DOHH2 (cell line): ENCODE measurements around the gene QKI.
"Not testable (repeated sequence)": the region's sequence is repeated elsewhere in the genome, so short reads cannot be mapped to it uniquely, and the experiment has no call there.

ENCODE experiments used
- H3F3A ChIP-seq: fragments of 200-600 bp; sonication (generic), shearing (Covaris generic); 2 replicates; pipeline ENCODE4 v1.6.0; 2016; ENCODE audit warnings: antibody characterized with exemption, mild to moderate bottlenecking; ENCODE audit not compliant: control insufficient read depth, insufficient read depth
- H3K27ac ChIP-seq: fragments of 200-600 bp; sonication (generic); 2 replicates; pipeline ENCODE4 v1.5.1; 2014; ENCODE audit warnings: low read depth, mild to moderate bottlenecking, low read length, moderate library complexity
- H3K27me3 ChIP-seq: fragments of 200-600 bp; sonication (generic); 2 replicates; pipeline ENCODE4 v1.6.1; 2014; ENCODE audit warnings: mild to moderate bottlenecking, low read length, mixed read lengths; ENCODE audit not compliant: control insufficient read depth
- H3K36me3 ChIP-seq: fragments of 200-600 bp; sonication (generic); 2 replicates; pipeline ENCODE4 v1.6.1; 2014; ENCODE audit warnings: mild to moderate bottlenecking, low read length, moderate library complexity, mixed read lengths; ENCODE audit not compliant: control insufficient read depth
- H3K4me1 ChIP-seq: fragments of 200-600 bp; sonication (generic); 2 replicates; pipeline ENCODE4 v1.6.1; 2014; ENCODE audit warnings: mild to moderate bottlenecking, low read length, mixed read lengths; ENCODE audit not compliant: control insufficient read depth
- H3K4me2 ChIP-seq: fragments of 200-600 bp; sonication (generic); 2 replicates; pipeline ENCODE4 v1.6.0; 2014; ENCODE audit warnings: mild to moderate bottlenecking, low read length, moderate library complexity
- H3K4me3 ChIP-seq: fragments of 200-600 bp; sonication (generic); 2 replicates; pipeline ENCODE4 v1.5.1; 2014; ENCODE audit warnings: mild to moderate bottlenecking, low read length, mixed read lengths
- H3K79me2 ChIP-seq: fragments of 200-600 bp; sonication (generic); 2 replicates; pipeline ENCODE4 v1.6.1; 2014; ENCODE audit warnings: mild to moderate bottlenecking, low read length, mixed read lengths; ENCODE audit not compliant: control insufficient read depth
- H3K9me2 ChIP-seq: fragments of 200-600 bp; sonication (generic); replicated peaks from 2 replicates; pipeline ENCODE4 v1.6.1; 2014; ENCODE audit warnings: mild to moderate bottlenecking, low read length, mixed read lengths; ENCODE audit not compliant: control insufficient read depth
- H3K9me3 ChIP-seq: fragments of 200-600 bp; sonication (generic); 2 replicates; pipeline ENCODE4 v1.6.1; 2014; ENCODE audit warnings: antibody characterized with exemption, low read length, mixed read lengths; ENCODE audit not compliant: control insufficient read depth, insufficient read depth
- H4K20me1 ChIP-seq: fragments of 200-600 bp; sonication (generic); 2 replicates; pipeline ENCODE4 v1.6.0; 2014; ENCODE audit warnings: low read depth, mild to moderate bottlenecking, antibody characterized with exemption, low read length, moderate library complexity; ENCODE audit not compliant: control insufficient read depth, insufficient read depth
- CTCF ChIP-seq: fragments of 200-600 bp; sonication (generic); IDR thresholded peaks from one replicate; pipeline ENCODE4 v1.5.1; 2014; ENCODE audit warnings: antibody characterized with exemption, mild to moderate bottlenecking, low read depth, low read length; ENCODE audit not compliant: poor library complexity, severe bottlenecking
- EZH2phosphoT487 ChIP-seq: fragments of 200-600 bp; sonication (generic); IDR thresholded peaks from 2 replicates; pipeline ENCODE4 v1.6.1; 2017; ENCODE audit warnings: borderline replicate concordance, mild to moderate bottlenecking, antibody characterized with exemption, low read length, moderate library complexity, mixed read lengths

Gene QKI

GRCh38 chr6:163470611-163471010 is 56.1 kb downstream of the QKI start:
- no peaks in the 10 kb centered on the region for H4K20me1 ChIP-seq
- H3K27me3 ChIP-seq: no peaks in the 10 kb centered on the region
- H3K4me3 ChIP-seq: no peak overlapping the region
- H3K27ac ChIP-seq: no peak overlapping the region
- no peak overlapping the region for H3K4me2 ChIP-seq
- H3K9me3 ChIP-seq: peaks cover 19% of the 10 kb centered on the region
- H3K36me3 ChIP-seq: peaks cover 27% of the 10 kb centered on the region
- no peaks in the 10 kb centered on the region for H3K4me1 ChIP-seq
- H3F3A ChIP-seq: no peaks in the 10 kb centered on the region
- H3K9me2 ChIP-seq: no peaks in the 10 kb centered on the region
- TF ChIP-seq CTCF: no peak
- TF ChIP-seq EZH2phosphoT487: no peak
- H3K79me2 ChIP-seq: peaks cover 72% of the 10 kb centered on the region

GRCh38 chr6:163474581-163474980 is 60.1 kb downstream of the QKI start:
- Histone ChIP-seq H3K79me2 (peaks cover 67% of the 10 kb centered on the region), H4K20me1 (no peaks in the 10 kb centered on the region), H3K27ac (no peak overlapping the region), H3K4me2 (no peak overlapping the region), H3K4me1 (no peaks in the 10 kb centered on the region), H3K9me2 (no peaks in the 10 kb centered on the region), H3K9me3 (peaks cover 14% of the 10 kb centered on the region), H3K4me3 (no peak overlapping the region), H3K36me3 (peaks cover 17% of the 10 kb centered on the region), H3K27me3 (no peaks in the 10 kb centered on the region), H3F3A (no peaks in the 10 kb centered on the region)
- TF ChIP-seq CTCF (no peak), EZH2phosphoT487 (no peak)

- H3K9me3 ChIP-seq, H3K4me1 ChIP-seq, H4K20me1 ChIP-seq, H3K27ac ChIP-seq, H3F3A ChIP-seq, H3K9me2 ChIP-seq, H3K4me3 ChIP-seq, H3K4me2 ChIP-seq, H3K27me3 ChIP-seq: not testable (repeated sequence)
- H3K36me3 ChIP-seq: peaks cover 11% of the 10 kb centered on the region
- H3K79me2 ChIP-seq: peaks cover 56% of the 10 kb centered on the region
Measured at GRCh38 chr6:163476946-163477345, 62.4 kb downstream of the QKI start.

GRCh38 chr6:163483107-163483506 is 68.6 kb downstream of the QKI start:
- Histone ChIP-seq H3K9me2 (no peaks in the 10 kb centered on the region), H3K9me3 (no peaks in the 10 kb centered on the region), H3K4me1 (no peaks in the 10 kb centered on the region), H3K27ac (no peak overlapping the region), H3K36me3 (peaks cover 11% of the 10 kb centered on the region), H3K4me3 (no peak overlapping the region), H3K79me2 (peaks cover 63% of the 10 kb centered on the region), H3K27me3 (no peaks in the 10 kb centered on the region), H4K20me1 (0 out of 2 replicates have a peak, but pooled peaks cover 3% of the 10 kb centered on the region), H3K4me2 (no peak overlapping the region), H3F3A (no peaks in the 10 kb centered on the region)
- TF ChIP-seq CTCF: no peak
- TF ChIP-seq EZH2phosphoT487: no peak
